SK-MEL-5 (cell line): ENCODE data around the gene HELZ. TPM values are rescaled to one million over a fixed set of nuclear protein-coding genes. Genes with fewer than 3 reads are reported as not detected.
"Not testable (repeated sequence)": the region's sequence is repeated elsewhere in the genome, so short reads cannot be mapped to it uniquely, and the experiment has no call there.

ENCODE experiments used
- DNase-seq: peaks from one replicate; pipeline ENCODE4 v3.0.0-alpha.2; 2016; ENCODE audit warnings: low read depth, low spot score
- in situ Hi-C: cut with HindIII; loops from 2 replicates; pipeline ENCODE4 v1.10.0; 2016; ENCODE audit warnings: low sequenced_read_pairs, high pct_unique_total_duplicates, low pct_unique_long_range_greater_than_20kb
- total RNA-seq: library from RNA; depleted of rRNA; stranded (reverse); fragments of >200 nt; shearing (Covaris generic); gene quantifications from 2 replicates; pipeline ENCODE4 v1.2.3, GENCODE V29; 2014

HELZ gene
- total RNA-seq, 1 experiment from 2014 or later = 45.7 TPM

GRCh38 chr17:67212714-67213417 lies 32.1 kb downstream of the HELZ start:
- in situ Hi-C loops = loop anchor here (25.0 kb wide), 1 partner anchor 99 kb away; no protein-coding TSS in a partner anchor
- DNase-seq = no peak

- no peak for DNase-seq
- in situ Hi-C loops = loop anchor here (25.0 kb wide), 1 partner anchor 100 kb away; no protein-coding TSS in a partner anchor
Measured at GRCh38 chr17:67212231-67212630, 32.8 kb downstream of the HELZ start.

GRCh38 chr17:67211742-67212141 lies 33.3 kb downstream of the HELZ start:
- DNase-seq = no peak
- in situ Hi-C loops = loop anchor here (25.0 kb wide), 1 partner anchor 101 kb away; no protein-coding TSS in a partner anchor

GRCh38 chr17:67210915-67211314 lies 34.1 kb downstream of the HELZ start:
- no peak for DNase-seq
- in situ Hi-C loops = loop anchor here (25.0 kb wide), 1 partner anchor 101 kb away; no protein-coding TSS in a partner anchor

GRCh38 chr17:67208232-67208631 lies 36.8 kb downstream of the HELZ start:
- in situ Hi-C loops = loop anchor here (25.0 kb wide), 1 partner anchor 104 kb away; no protein-coding TSS in a partner anchor
- DNase-seq = no peak

GRCh38 chr17:67203818-67204217 lies 41.2 kb downstream of the HELZ start:
- in situ Hi-C loops = loop anchor here (25.0 kb wide), 1 partner anchor 108 kb away; no protein-coding TSS in a partner anchor
- DNase-seq = no peak

- DNase-seq = no peak
- in situ Hi-C loops = loop anchor here (25.0 kb wide), 1 partner anchor 110 kb away; no protein-coding TSS in a partner anchor
Measured at GRCh38 chr17:67202503-67202902, 42.5 kb downstream of the HELZ start.

GRCh38 chr17:67200727-67201301 lies 44.2 kb downstream of the HELZ start:
- in situ Hi-C loops = loop anchor here (25.0 kb wide), 1 partner anchor 111 kb away; no protein-coding TSS in a partner anchor
- DNase-seq = peak; percentile 74

GRCh38 chr17:67198131-67198530 lies 46.9 kb downstream of the HELZ start:
- no peak for DNase-seq
- in situ Hi-C loops = no loop called here

- in situ Hi-C loops, DNase-seq: not testable (repeated sequence)
Measured at GRCh38 chr17:67197023-67197422, 48.0 kb downstream of the HELZ start.

- DNase-seq = no peak
- in situ Hi-C loops = no loop called here
Measured at GRCh38 chr17:67196422-67196821, 48.6 kb downstream of the HELZ start.

GRCh38 chr17:67194134-67194533 lies 50.9 kb downstream of the HELZ start:
- in situ Hi-C loops = no loop called here
- DNase-seq = peak; percentile 73

GRCh38 chr17:67187927-67188326 lies 57.1 kb downstream of the HELZ start:
- in situ Hi-C loops = no loop called here
- no peak for DNase-seq

- no peak for DNase-seq
- in situ Hi-C loops = no loop called here
Measured at GRCh38 chr17:67186782-67187181, 58.2 kb downstream of the HELZ start.

- in situ Hi-C loops = no loop called here
- no peak for DNase-seq
Measured at GRCh38 chr17:67183531-67183930, 61.5 kb downstream of the HELZ start.

GRCh38 chr17:67181825-67182224 lies 63.2 kb downstream of the HELZ start:
- in situ Hi-C loops = no loop called here
- DNase-seq = no peak

GRCh38 chr17:67180275-67180674 lies 64.7 kb downstream of the HELZ start:
- in situ Hi-C loops = no loop called here
- no peak for DNase-seq

- in situ Hi-C loops = no loop called here
- no peak for DNase-seq
Measured at GRCh38 chr17:67178555-67178954, 66.4 kb downstream of the HELZ start.

- in situ Hi-C loops = no loop called here
- no peak for DNase-seq
Measured at GRCh38 chr17:67177732-67178131, 67.3 kb downstream of the HELZ start.
